SK-N-SH (cell line): ENCODE results near the gene TMEM212. TPM values are rescaled to one million over a fixed set of nuclear protein-coding genes. Genes with fewer than 3 reads are reported as not detected.

Experiments used
- CTCF ChIA-PET: fragments of 300-600, 350-600 bp; formaldehyde crosslinking; extraction: SDS; loops from one replicate; lab custom pipeline; 2021; lab: Yijun Ruan, JAX
- POLR2A ChIA-PET: fragments of 350-600 bp; sonication (Branson Sonifier 250); formaldehyde crosslinking; extraction: SDS; loops from one replicate; lab custom pipeline; 2020; ENCODE audit warnings: antibody characterized with exemption, inconsistent platforms; lab: Yijun Ruan, JAX
- DNase-seq: peaks from one replicate; pipeline ENCODE4 v3.0.0; 2012
- H2AFZ ChIP-seq: fragments of 200-600 bp; sonication (generic); 2 replicates; pipeline ENCODE4 v1.8.1; 2016; ENCODE audit warnings: antibody characterized with exemption, mild to moderate bottlenecking, low read depth
- H3F3A ChIP-seq: fragments of 200-600 bp; sonication (generic); replicated peaks from 2 replicates; pipeline ENCODE3; 2016; ENCODE audit warnings: antibody characterized with exemption, mild to moderate bottlenecking; ENCODE audit not compliant: insufficient read depth
- H3K27ac ChIP-seq, 2 experiments: fragments of 200-500 bp in 1 of 2; fragments of 200-600 bp in 1 of 2; sonication (Bioruptor generic) in 1 of 2; sonication (generic), shearing (Covaris generic) in 1 of 2; 2 replicates each; pipeline versions ENCODE4 v1.5.1 to v1.6.1; 2014 to 2016; ENCODE audit warnings: low read depth in 2 of 2, inconsistent platforms in 1 of 2, low read length in 1 of 2, mild to moderate bottlenecking in 1 of 2, mixed read lengths in 1 of 2
- H3K27me3 ChIP-seq: fragments of 200-600 bp; sonication (generic), shearing (Covaris generic); 2 replicates; pipeline ENCODE4 v1.6.1; 2016; ENCODE audit warnings: mixed run types; ENCODE audit not compliant: insufficient read depth
- H3K36me3 ChIP-seq, 2 experiments: fragments of 200-500 bp in 1 of 2; fragments of 200-600 bp in 1 of 2; sonication (Bioruptor generic) in 1 of 2; sonication (generic) in 1 of 2; replicated peaks in 1 of 2; 2 replicates each; pipeline versions ENCODE3 to v1.5.1; 2014 to 2016; ENCODE audit warnings: low read length in 1 of 2, mild to moderate bottlenecking in 1 of 2; ENCODE audit not compliant: insufficient read depth in 2 of 2, control insufficient read depth in 1 of 2
- H3K4me1 ChIP-seq, 2 experiments: fragments of 200-500 bp in 1 of 2; fragments of 200-600 bp in 1 of 2; sonication (Bioruptor generic) in 1 of 2; sonication (generic), shearing (Covaris generic) in 1 of 2; 2 replicates each; pipeline versions ENCODE4 v1.5.1 to v1.6.1; 2014 to 2016; ENCODE audit warnings: low read depth in 1 of 2, low read length in 1 of 2, mixed run types in 1 of 2; ENCODE audit not compliant: insufficient read depth in 2 of 2, control insufficient read depth in 1 of 2
- H3K4me2 ChIP-seq: fragments of 200-600 bp; sonication (generic), shearing (Covaris generic); 2 replicates; pipeline ENCODE4 v1.6.1; 2017; ENCODE audit warnings: mixed run types
- H3K4me3 ChIP-seq, 2 experiments: fragments of 200-500 bp in 1 of 2; fragments of 200-600 bp in 1 of 2; sonication (Bioruptor generic) in 1 of 2; sonication (generic), shearing (Covaris generic) in 1 of 2; 2 replicates each; pipeline versions ENCODE4 v1.5.1 to v1.8.1; 2014 to 2016; ENCODE audit warnings: low read depth in 2 of 2, inconsistent platforms in 1 of 2, low read length in 1 of 2, mild to moderate bottlenecking in 1 of 2, mixed read lengths in 1 of 2, moderate library complexity in 1 of 2
- H3K79me2 ChIP-seq: fragments of 200-600 bp; sonication (generic); 2 replicates; pipeline ENCODE4 v1.8.1; 2017; ENCODE audit warnings: mild to moderate bottlenecking; ENCODE audit not compliant: insufficient read depth
- H3K9ac ChIP-seq: fragments of 200-600 bp; sonication (generic); 2 replicates; pipeline ENCODE4 v1.6.1; 2017; ENCODE audit warnings: mixed run types
- H3K9me2 ChIP-seq: fragments of 200-600 bp; sonication (generic); 2 replicates; pipeline ENCODE4 v1.6.1; 2017; ENCODE audit warnings: mixed run types
- H3K9me3 ChIP-seq: fragments of 200-600 bp; sonication (generic); 2 replicates; pipeline ENCODE4 v1.6.1; 2017; ENCODE audit warnings: mixed run types, mild to moderate bottlenecking, moderate library complexity
- H4K20me1 ChIP-seq: fragments of 200-600 bp; sonication (generic); 2 replicates; pipeline ENCODE4 v1.6.1; 2017; ENCODE audit warnings: mild to moderate bottlenecking, mixed run types; ENCODE audit not compliant: insufficient read depth
- FOSL2 ChIP-seq: IDR thresholded peaks from 2 replicates; pipeline ENCODE4 v1.4.0; 2012; ENCODE audit warnings: low read depth, mild to moderate bottlenecking, moderate library complexity, borderline replicate concordance
- FOXJ3 ChIP-seq: sonication (generic); formaldehyde crosslinking; IDR thresholded peaks from 2 replicates; pipeline ENCODE4 v1.5.1; 2020; ENCODE audit warnings: mild to moderate bottlenecking, missing genetic modification reagents
- GATA2 ChIP-seq: sonication (generic); formaldehyde crosslinking; IDR thresholded peaks from 2 replicates; pipeline ENCODE4 v1.5.0; 2020; ENCODE audit warnings: mild to moderate bottlenecking, missing genetic modification reagents
- NFIC ChIP-seq: IDR thresholded peaks from 2 replicates; pipeline ENCODE4 v1.4.0; 2012; ENCODE audit warnings: borderline replicate concordance
- POLR2AphosphoS5 ChIP-seq: IDR thresholded peaks from 2 replicates; pipeline ENCODE4 v1.6.1; 2012; ENCODE audit warnings: low read depth, low read length
- RFX5 ChIP-seq: IDR thresholded peaks from 2 replicates; pipeline ENCODE4 v1.6.1; 2012; ENCODE audit warnings: mild to moderate bottlenecking, improper control_type of control experiment, low read length
- RXRA ChIP-seq: IDR thresholded peaks from 2 replicates; pipeline ENCODE4 v1.4.0; 2012; ENCODE audit warnings: low read depth, mild to moderate bottlenecking, borderline replicate concordance
- SMC3 ChIP-seq: IDR thresholded peaks from 2 replicates; pipeline ENCODE4 v1.6.1; 2012; ENCODE audit warnings: low read depth, low read length, improper control_type of control experiment
- TAF1 ChIP-seq: IDR thresholded peaks from 2 replicates; pipeline ENCODE4 v1.6.1; 2012; ENCODE audit warnings: low read depth, mild to moderate bottlenecking, low read length, moderate library complexity, borderline replicate concordance
- TEAD4 ChIP-seq: IDR thresholded peaks from 2 replicates; pipeline ENCODE4 v1.4.0; 2012; ENCODE audit warnings: mild to moderate bottlenecking, borderline replicate concordance; ENCODE audit not compliant: insufficient read depth
- YY1 ChIP-seq: IDR thresholded peaks from 2 replicates; pipeline ENCODE4 v1.4.0; 2012; ENCODE audit warnings: low read depth, mild to moderate bottlenecking
- WGBS: methylation state at CpG from one replicate; pipeline ENCODE4 v1.1.6; 2017; ENCODE audit warnings: low lambda C conversion rate; 5-methylcytosine and 5-hydroxymethylcytosine counted together
- polyA plus RNA-seq, 3 experiments: library from polyadenylated mRNA; depleted of rRNA; stranded (reverse); fragments of >200 nt; gene quantifications; 2 replicates each; pipeline ENCODE4 v1.2.3, GENCODE V29; 2012
- TF ChIP-seq, protein P1 (sequence below): IDR thresholded peaks from 2 replicates; pipeline ENCODE4 v1.4.0; 2012; ENCODE audit warnings: low read depth, borderline replicate concordance
- TF ChIP-seq, protein P2 (sequence below): IDR thresholded peaks from 2 replicates; pipeline ENCODE4 v1.4.0; 2012; ENCODE audit warnings: low read depth
- TF ChIP-seq, protein P3 (sequence below): IDR thresholded peaks from 2 replicates; pipeline ENCODE4; 2012
- TF ChIP-seq, protein P4 (sequence below): fragments of 150-350 bp; IDR thresholded peaks from 2 replicates; pipeline ENCODE4 v1.6.1; 2016; ENCODE audit warnings: mild to moderate bottlenecking, low read depth, low read length
- TF ChIP-seq, protein P5 (sequence below): fragments of 200-600 bp; sonication (generic); IDR thresholded peaks from 2 replicates; pipeline ENCODE4 v1.6.1; 2017; ENCODE audit warnings: antibody characterized with exemption, mild to moderate bottlenecking, moderate library complexity

The TMEM212 gene
- polyA plus RNA-seq, 1 of the 3 experiments (the other 2 are of a cell fraction): not detected

DNA sequence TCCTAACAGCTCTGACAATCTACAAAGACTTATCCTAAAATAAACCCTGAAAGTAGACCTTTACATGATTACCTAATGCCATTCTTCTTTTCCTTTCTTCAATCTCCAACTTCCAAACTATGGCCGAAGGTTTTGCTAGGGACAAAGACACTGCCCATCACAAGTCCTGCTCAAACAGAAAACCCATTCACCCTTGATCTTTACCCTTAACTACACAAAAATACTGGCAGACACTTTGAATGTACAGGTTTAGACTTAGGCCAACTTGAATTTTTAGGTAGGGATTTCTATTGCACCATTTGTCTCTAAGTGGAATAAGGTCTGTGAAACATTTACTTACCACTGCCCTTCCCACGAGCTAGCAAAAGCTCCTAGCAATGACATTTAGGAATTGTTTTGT is 64.6 kb downstream of the TMEM212 start:
- CTCF ChIA-PET: no interaction called here
- POLR2A ChIA-PET: no interaction called here

DNA sequence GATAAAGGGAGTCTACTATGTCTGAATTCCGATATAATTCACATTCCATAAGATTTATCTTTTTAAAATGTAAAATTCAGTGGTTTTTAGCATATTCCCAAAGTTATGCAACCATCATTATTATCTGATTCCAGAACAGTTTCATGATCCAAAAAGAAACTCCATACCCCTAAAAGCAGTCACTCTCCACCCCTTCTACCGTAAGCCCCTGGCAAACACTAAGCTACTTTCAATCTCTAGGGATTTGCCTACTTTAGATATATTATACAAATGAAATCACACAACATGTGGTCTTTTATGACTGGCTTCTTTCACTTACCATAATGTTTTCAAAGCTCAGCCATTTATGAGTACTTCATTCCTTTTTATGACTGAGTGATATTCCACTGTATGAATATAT is 65.6 kb downstream of the TMEM212 start:
- H3K9ac ChIP-seq: no peak overlapping the region
- no peak overlapping the region for H2AFZ ChIP-seq
- H3K27me3 ChIP-seq: no peaks in the 10 kb centered on the region
- H3K9me2 ChIP-seq: no peaks in the 10 kb centered on the region
- H3F3A ChIP-seq: no peaks in the 10 kb centered on the region
- no peak overlapping the region for H3K4me2 ChIP-seq
- WGBS: 85% methylated on average over 2 of the region's 2 CpGs
- H3K9me3 ChIP-seq: no peaks in the 10 kb centered on the region
- no peak overlapping the region for H3K4me3 ChIP-seq
- no peak overlapping the region for H3K27ac ChIP-seq
- no peak for DNase-seq
- TF ChIP-seq, protein P1, sequence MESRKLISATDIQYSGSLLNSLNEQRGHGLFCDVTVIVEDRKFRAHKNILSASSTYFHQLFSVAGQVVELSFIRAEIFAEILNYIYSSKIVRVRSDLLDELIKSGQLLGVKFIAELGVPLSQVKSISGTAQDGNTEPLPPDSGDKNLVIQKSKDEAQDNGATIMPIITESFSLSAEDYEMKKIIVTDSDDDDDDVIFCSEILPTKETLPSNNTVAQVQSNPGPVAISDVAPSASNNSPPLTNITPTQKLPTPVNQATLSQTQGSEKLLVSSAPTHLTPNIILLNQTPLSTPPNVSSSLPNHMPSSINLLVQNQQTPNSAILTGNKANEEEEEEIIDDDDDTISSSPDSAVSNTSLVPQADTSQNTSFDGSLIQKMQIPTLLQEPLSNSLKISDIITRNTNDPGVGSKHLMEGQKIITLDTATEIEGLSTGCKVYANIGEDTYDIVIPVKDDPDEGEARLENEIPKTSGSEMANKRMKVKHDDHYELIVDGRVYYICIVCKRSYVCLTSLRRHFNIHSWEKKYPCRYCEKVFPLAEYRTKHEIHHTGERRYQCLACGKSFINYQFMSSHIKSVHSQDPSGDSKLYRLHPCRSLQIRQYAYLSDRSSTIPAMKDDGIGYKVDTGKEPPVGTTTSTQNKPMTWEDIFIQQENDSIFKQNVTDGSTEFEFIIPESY: no peak
- TF ChIP-seq RFX5: no peak
- no peak for TF ChIP-seq GATA2 (CRISPR knock-in tag)
- TF ChIP-seq YY1: no peak
- no peak for TF ChIP-seq POLR2AphosphoS5
- TF ChIP-seq TEAD4: no peak
- TF ChIP-seq TAF1: no peak
- no peak for TF ChIP-seq RXRA
- TF ChIP-seq, all 33 proteins: peak for 0
- Histone ChIP-seq H3K79me2 (no peaks in the 10 kb centered on the region), H3K36me3 (no peaks in the 10 kb centered on the region), H4K20me1 (no peaks in the 10 kb centered on the region), H3K4me1 (no peaks in the 10 kb centered on the region)
- CTCF ChIA-PET: interaction anchor here (1.8 kb wide), 1 partner anchor 15 kb away, joined by 5 read pairs; no protein-coding TSS in a partner anchor
- POLR2A ChIA-PET: no interaction called here

More for the DNA sequence above, 64.6 kb downstream of the TMEM212 start:
- Histone ChIP-seq H3K36me3 (no peaks in the 10 kb centered on the region), H3K9ac (no peak overlapping the region), H4K20me1 (no peaks in the 10 kb centered on the region), H2AFZ (no peak overlapping the region), H3K27ac (no peak overlapping the region)
- 47% methylated on average over 2 of the region's 2 CpGs for WGBS
- TF ChIP-seq RFX5: no peak
- TF ChIP-seq, protein P2, sequence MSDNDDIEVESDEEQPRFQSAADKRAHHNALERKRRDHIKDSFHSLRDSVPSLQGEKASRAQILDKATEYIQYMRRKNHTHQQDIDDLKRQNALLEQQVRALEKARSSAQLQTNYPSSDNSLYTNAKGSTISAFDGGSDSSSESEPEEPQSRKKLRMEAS: no peak
- TF ChIP-seq, protein P3, sequence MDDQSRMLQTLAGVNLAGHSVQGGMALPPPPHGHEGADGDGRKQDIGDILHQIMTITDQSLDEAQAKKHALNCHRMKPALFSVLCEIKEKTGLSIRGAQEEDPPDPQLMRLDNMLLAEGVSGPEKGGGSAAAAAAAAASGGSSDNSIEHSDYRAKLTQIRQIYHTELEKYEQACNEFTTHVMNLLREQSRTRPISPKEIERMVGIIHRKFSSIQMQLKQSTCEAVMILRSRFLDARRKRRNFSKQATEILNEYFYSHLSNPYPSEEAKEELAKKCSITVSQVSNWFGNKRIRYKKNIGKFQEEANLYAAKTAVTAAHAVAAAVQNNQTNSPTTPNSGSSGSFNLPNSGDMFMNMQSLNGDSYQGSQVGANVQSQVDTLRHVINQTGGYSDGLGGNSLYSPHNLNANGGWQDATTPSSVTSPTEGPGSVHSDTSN: no peak
- no peak for TF ChIP-seq FOSL2
- TF ChIP-seq FOXJ3: no peak
- no peak for TF ChIP-seq RXRA
- no peak for TF ChIP-seq SMC3
- TF ChIP-seq, protein P4, sequence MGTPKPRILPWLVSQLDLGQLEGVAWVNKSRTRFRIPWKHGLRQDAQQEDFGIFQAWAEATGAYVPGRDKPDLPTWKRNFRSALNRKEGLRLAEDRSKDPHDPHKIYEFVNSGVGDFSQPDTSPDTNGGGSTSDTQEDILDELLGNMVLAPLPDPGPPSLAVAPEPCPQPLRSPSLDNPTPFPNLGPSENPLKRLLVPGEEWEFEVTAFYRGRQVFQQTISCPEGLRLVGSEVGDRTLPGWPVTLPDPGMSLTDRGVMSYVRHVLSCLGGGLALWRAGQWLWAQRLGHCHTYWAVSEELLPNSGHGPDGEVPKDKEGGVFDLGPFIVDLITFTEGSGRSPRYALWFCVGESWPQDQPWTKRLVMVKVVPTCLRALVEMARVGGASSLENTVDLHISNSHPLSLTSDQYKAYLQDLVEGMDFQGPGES: no peak
- no peak for TF ChIP-seq NFIC
- TF ChIP-seq, protein P5, sequence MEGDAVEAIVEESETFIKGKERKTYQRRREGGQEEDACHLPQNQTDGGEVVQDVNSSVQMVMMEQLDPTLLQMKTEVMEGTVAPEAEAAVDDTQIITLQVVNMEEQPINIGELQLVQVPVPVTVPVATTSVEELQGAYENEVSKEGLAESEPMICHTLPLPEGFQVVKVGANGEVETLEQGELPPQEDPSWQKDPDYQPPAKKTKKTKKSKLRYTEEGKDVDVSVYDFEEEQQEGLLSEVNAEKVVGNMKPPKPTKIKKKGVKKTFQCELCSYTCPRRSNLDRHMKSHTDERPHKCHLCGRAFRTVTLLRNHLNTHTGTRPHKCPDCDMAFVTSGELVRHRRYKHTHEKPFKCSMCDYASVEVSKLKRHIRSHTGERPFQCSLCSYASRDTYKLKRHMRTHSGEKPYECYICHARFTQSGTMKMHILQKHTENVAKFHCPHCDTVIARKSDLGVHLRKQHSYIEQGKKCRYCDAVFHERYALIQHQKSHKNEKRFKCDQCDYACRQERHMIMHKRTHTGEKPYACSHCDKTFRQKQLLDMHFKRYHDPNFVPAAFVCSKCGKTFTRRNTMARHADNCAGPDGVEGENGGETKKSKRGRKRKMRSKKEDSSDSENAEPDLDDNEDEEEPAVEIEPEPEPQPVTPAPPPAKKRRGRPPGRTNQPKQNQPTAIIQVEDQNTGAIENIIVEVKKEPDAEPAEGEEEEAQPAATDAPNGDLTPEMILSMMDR: no peak
- TF ChIP-seq, all 33 proteins: peak for 0
- Histone ChIP-seq H3K27me3 (no peaks in the 10 kb centered on the region), H3K4me1 (no peaks in the 10 kb centered on the region), H3K4me3 (no peak overlapping the region), H3K9me3 (no peaks in the 10 kb centered on the region), H3K9me2 (no peaks in the 10 kb centered on the region), H3F3A (no peaks in the 10 kb centered on the region), H3K4me2 (no peak overlapping the region), H3K79me2 (no peaks in the 10 kb centered on the region)
- no peak for DNase-seq
